Psoas muscle (tissue), 8 donors: ENCODE results near the gene IRF1. TPM values are rescaled to one million over a fixed set of nuclear protein-coding genes. Genes with fewer than 3 reads are reported as not detected.
"Not testable (repeated sequence)": the region's sequence is repeated elsewhere in the genome, so short reads cannot be mapped to it uniquely, and the experiment has no call there.

Source experiments
- ATAC-seq, 4 donors: fragments of 200-7000 bp; cut with Tn5 transposase; one replicate each; pipeline ENCODE4 v1.9.1; 2020; ENCODE audit warnings: moderate library complexity in 3 of 4, mild to moderate bottlenecking in 2 of 4
- DNase-seq, 2 donors: peaks; one replicate each; pipeline ENCODE4 v3.0.0-alpha.2; 2020
- H3K27ac ChIP-seq: fragments of 200-600 bp; one replicate; pipeline ENCODE4 v1.8.0; 2022
- H3K27me3 ChIP-seq, 3 donors: fragments of 200-600 bp in 1 of 3; one replicate each; pipeline versions ENCODE4 v1.6.1 to v1.8.0; 2013 to 2022; ENCODE audit warnings: low read length in 2 of 3, mild to moderate bottlenecking in 2 of 3, moderate library complexity in 1 of 3; ENCODE audit not compliant: insufficient read depth in 3 of 3
- H3K36me3 ChIP-seq, 2 donors: fragments of 200-600 bp in 1 of 2; one replicate each; pipeline versions ENCODE4 v1.6.1 to v1.8.0; 2013 to 2022; ENCODE audit warnings: low read depth in 1 of 2, mild to moderate bottlenecking in 1 of 2, moderate library complexity in 1 of 2; ENCODE audit not compliant: insufficient read depth in 1 of 2
- H3K4me1 ChIP-seq: fragments of 200-600 bp; one replicate; pipeline ENCODE4 v1.8.0; 2022
- H3K4me3 ChIP-seq: fragments of 200-600 bp; one replicate; pipeline ENCODE4 v1.8.0; 2022; ENCODE audit warnings: mild to moderate bottlenecking
- H3K9me3 ChIP-seq: fragments of 200-600 bp; one replicate; pipeline ENCODE4 v1.8.0; 2022
- CTCF ChIP-seq: fragments of 200-600 bp; IDR thresholded peaks from one replicate; pipeline ENCODE4 v1.8.0; 2022; ENCODE audit warnings: antibody characterized with exemption
- WGBS, 3 donors: extraction: QIAGEN DNeasy Blood & Tissue Kit; methylation state at CpG; one replicate each; pipeline versions ENCODE4 v1.1.6 to v1.1.7; 2013; 5-methylcytosine and 5-hydroxymethylcytosine counted together
- intact Hi-C, 2 donors: fragments of 100-400 bp; cut with DNase I; formaldehyde crosslinking; loops; one replicate each; pipeline versions ENCODE4 v1.11.0 to v1.14.2; 2022
- polyA plus RNA-seq, 3 donors: library from polyadenylated mRNA; stranded (reverse); fragments of 200-250 nt; gene quantifications; one replicate each; pipeline ENCODE4 v1.2.3, GENCODE V29; 2013
- total RNA-seq, 4 donors: library from RNA; stranded (reverse); fragmentation: NEBNext Ultra II Directional in 2 of 4; extraction: Animal tissue kit (Norgen Biotek cat#: 25700) in 2 of 4; gene quantifications; one replicate each; pipeline versions ENCODE4 v1.2.1 to v1.2.4, GENCODE V29; 2021 to 2023
- donor health status: healthy with polysubstance abuse.
- donor health status: DM: no; HTN: no; CAD: no; lungs with moderate emphysema.
- donor health status: Bipolar disorder and iron deficiency.
- donor health status: healthy.
- donor health status: DM: yes; HTN: yes; CAD: no.
- donor health status: DM: no; HTN: no; CAD: no.
- donor health status: DM: no; HTN: no; CAD: no.
- donor health status: DM: yes; HTN: yes; CAD: no.

The IRF1 gene
- total and polyA plus RNA-seq, 7 donors = 4.7 to 18.8 (median 11.8) TPM

GRCh38 chr5:132485641-132486317, 4.8 kb downstream of the IRF1 start:
- intact Hi-C loops = no loop called here
- no peaks in the 10 kb centered on the region for H3K27me3 ChIP-seq
- DNase-seq (no peak), ATAC-seq (no peak)
- no peak for TF ChIP-seq CTCF
- no peak overlapping the region for H3K4me3 ChIP-seq
- H3K36me3 ChIP-seq = peaks cover 0 to 63% of the 10 kb centered on the region in 2 donors
- no peak overlapping the region for H3K27ac ChIP-seq
- WGBS, 3 donors = 72 to 80% (median 75%) methylated on average over 5 to 6 of the region's 6 CpGs
- H3K4me1 ChIP-seq = peaks cover 13% of the 10 kb centered on the region
- no peaks in the 10 kb centered on the region for H3K9me3 ChIP-seq

DNA sequence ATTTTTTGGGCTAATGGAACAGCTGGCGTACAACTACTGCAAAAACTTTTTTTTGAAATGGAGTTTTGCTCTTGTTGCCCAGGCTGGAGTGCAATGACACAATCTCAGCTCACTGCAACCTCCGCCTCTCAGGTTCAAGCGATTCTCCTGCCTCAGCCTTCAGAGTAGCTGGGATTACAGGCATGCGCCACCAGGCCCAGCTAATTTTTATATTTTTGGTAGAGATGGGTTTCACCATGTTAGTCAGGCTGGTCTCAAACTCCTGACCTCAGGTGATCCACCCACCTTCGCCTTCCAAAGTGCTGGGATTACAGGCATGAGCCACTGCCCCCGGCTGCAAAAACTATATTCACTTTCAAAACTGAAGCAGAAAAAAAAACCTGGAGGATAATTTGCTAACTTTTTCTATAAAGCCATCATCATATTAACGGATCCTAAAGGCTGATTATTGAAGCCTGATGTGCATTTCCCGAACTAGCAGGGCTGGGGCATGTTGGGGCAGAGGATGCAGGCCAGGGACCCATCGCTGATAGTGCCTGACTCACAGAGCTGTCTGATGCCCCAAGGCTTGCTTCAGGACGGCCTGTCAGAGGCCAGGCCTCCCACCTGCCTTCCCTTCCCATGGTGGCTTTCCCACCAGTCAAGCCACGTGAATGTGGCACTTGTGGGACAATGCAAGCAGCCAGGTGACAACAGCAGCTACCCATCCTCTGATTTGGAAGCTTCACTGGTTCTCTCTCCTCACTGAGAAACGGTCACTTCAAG, 5.5 kb downstream of the IRF1 start:
- H3K36me3 ChIP-seq = peaks cover 0 to 63% of the 10 kb centered on the region in 2 donors
- H3K27me3 ChIP-seq, DNase-seq, ATAC-seq, H3K4me3 ChIP-seq, H3K9me3 ChIP-seq, intact Hi-C loops, H3K27ac ChIP-seq: not testable (repeated sequence)
- peaks cover 13% of the 10 kb centered on the region for H3K4me1 ChIP-seq
- 82 to 88% (median 86%) methylated on average over 12 of the region's 12 CpGs for WGBS, 3 donors

DNA sequence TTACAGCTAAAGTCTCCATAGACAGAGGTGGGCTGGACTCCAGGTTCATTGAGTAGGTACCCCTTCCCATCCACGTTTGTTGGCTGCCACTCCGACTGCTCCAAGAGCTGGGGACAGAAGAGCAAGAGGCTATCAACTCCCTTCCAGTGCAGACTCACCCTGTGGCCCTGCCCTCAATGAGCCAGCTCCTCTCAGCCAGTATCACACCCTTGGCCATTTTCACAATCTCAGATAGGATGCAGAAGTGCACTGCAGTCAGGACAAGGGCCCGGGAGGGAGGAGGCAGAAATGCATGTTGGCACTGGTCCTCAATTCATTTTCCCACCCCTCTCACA, 6.2 kb downstream of the IRF1 start:
- WGBS, 3 donors = 73 to 77% (median 76%) methylated on average over 3 of the region's 3 CpGs
- TF ChIP-seq CTCF = no peak
- ATAC-seq = no peak

DNA sequence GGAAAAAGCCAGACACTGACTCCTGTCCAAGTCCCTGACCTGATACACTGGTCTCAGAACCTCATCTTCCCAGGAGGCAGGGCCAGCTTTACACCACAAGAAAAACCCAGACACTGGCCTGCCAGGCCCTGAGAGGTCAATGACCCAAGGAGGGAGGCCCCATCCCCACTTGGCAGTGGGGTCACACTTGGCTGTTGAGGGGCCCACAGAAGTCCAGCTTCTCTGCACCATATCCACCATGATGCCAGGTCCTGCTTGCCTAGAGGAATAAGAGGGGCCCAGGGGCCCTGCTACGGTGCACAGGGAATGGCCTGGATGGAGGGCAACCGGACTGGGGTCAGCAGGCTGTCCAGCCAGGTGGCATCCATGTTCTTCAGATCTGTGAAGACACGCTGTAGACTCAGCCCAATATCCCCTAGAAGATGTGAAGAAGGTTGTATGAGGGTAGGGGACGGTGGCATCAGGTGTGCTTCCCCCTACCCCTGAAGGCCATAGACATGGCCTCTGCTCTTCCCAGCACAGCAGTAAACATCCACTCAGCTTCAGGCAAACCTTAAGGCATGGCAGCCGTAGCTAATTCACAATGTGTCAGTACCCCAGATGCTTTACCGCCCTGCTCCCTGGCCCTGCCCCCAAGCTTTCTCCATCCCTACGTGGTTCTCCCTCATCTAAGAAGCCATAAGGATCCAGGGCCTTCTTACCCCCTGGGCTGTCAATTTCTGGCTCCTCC, 6.7 kb downstream of the IRF1 start:
- H3K36me3 ChIP-seq = peaks cover 0 to 60% of the 10 kb centered on the region in 2 donors
- intact Hi-C loops = no loop called here

More for the DNA sequence above, 6.2 kb downstream of the IRF1 start:
- no peak overlapping the region for H3K4me3 ChIP-seq
- intact Hi-C loops = no loop called here
- H3K4me1 ChIP-seq = peaks cover 10% of the 10 kb centered on the region
- H3K9me3 ChIP-seq = no peaks in the 10 kb centered on the region
- peaks cover 0 to 63% of the 10 kb centered on the region in 2 donors for H3K36me3 ChIP-seq
- no peak for DNase-seq
- H3K27ac ChIP-seq = no peak overlapping the region
- no peaks in the 10 kb centered on the region for H3K27me3 ChIP-seq

More for the DNA sequence above, 6.7 kb downstream of the IRF1 start:
- H3K27me3 ChIP-seq = no peaks in the 10 kb centered on the region
- no peak for ATAC-seq
- 85 to 92% (median 86%) methylated on average over 7 of the region's 7 CpGs for WGBS, 3 donors
- TF ChIP-seq CTCF = no peak
- H3K27ac ChIP-seq = no peak overlapping the region
- H3K4me1 ChIP-seq = peaks cover 10% of the 10 kb centered on the region
- no peak overlapping the region for H3K4me3 ChIP-seq
- no peak for DNase-seq
- no peaks in the 10 kb centered on the region for H3K9me3 ChIP-seq
